OCI-LY7 (cell line): ENCODE results near the gene SIGLEC12.

Experiments
- EZH2phosphoT487 ChIP-seq: fragments of 200-600 bp; sonication (generic); IDR thresholded peaks from 2 replicates; pipeline ENCODE4 v1.6.1; 2018; ENCODE audit warnings: low read depth, borderline replicate concordance, mild to moderate bottlenecking, mixed run types, antibody characterized with exemption, low read length, moderate library complexity, mixed read lengths
- TF ChIP-seq, protein P1 (sequence below): fragments of 200-600 bp; sonication (generic); conservative IDR thresholded peaks from 2 replicates; pipeline ENCODE4 v1.5.1; 2014; ENCODE audit warnings: mild to moderate bottlenecking, antibody characterized with exemption, low read length, moderate library complexity, mixed read lengths

- TF ChIP-seq, protein P1, sequence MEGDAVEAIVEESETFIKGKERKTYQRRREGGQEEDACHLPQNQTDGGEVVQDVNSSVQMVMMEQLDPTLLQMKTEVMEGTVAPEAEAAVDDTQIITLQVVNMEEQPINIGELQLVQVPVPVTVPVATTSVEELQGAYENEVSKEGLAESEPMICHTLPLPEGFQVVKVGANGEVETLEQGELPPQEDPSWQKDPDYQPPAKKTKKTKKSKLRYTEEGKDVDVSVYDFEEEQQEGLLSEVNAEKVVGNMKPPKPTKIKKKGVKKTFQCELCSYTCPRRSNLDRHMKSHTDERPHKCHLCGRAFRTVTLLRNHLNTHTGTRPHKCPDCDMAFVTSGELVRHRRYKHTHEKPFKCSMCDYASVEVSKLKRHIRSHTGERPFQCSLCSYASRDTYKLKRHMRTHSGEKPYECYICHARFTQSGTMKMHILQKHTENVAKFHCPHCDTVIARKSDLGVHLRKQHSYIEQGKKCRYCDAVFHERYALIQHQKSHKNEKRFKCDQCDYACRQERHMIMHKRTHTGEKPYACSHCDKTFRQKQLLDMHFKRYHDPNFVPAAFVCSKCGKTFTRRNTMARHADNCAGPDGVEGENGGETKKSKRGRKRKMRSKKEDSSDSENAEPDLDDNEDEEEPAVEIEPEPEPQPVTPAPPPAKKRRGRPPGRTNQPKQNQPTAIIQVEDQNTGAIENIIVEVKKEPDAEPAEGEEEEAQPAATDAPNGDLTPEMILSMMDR = no peak
- TF ChIP-seq EZH2phosphoT487 = no peak
Observed at GRCh38 chr19:51448411-51449016, 53.1 kb downstream of the SIGLEC12 start.
